Stimulated activated effector memory CD8-positive, alpha-beta T cell treated with anti-CD3 and anti-CD28 coated beads, Interleukin-12 subunit alpha, Interleukin-12 subunit beta, amount 100 ng/mL, for 72 hours (primary cell): ENCODE measurements around the gene RORB.
A peak's percentile ranks its signal among the peaks of the same experiment; 100 is the strongest.

Source experiments
- ATAC-seq: fragments of 150-1000 bp; cut with Tn5 transposase; 2 replicates; pipeline ENCODE4 v1.10.0; 2021
- DNase-seq, 2 donors: peaks; one replicate each; pipeline ENCODE4 v3.0.0; 2021 to 2022; ENCODE audit warnings: low spot score in 2 of 2
- H3K27ac Mint-ChIP-seq: one replicate; pipeline ENCODE4 v1.8.0; 2022; ENCODE audit warnings: mild to moderate bottlenecking, mixed read lengths
- H3K36me3 Mint-ChIP-seq: one replicate; pipeline ENCODE4 v1.8.0; 2022; ENCODE audit warnings: mild to moderate bottlenecking, mixed read lengths
- H3K4me1 Mint-ChIP-seq: one replicate; pipeline ENCODE4 v1.8.0; 2022; ENCODE audit warnings: mixed read lengths
- H3K4me3 Mint-ChIP-seq: one replicate; pipeline ENCODE4 v1.8.0; 2022; ENCODE audit warnings: mild to moderate bottlenecking, mixed read lengths
- H3K9me3 Mint-ChIP-seq: one replicate; pipeline ENCODE4 v1.8.0; 2022; ENCODE audit warnings: mixed read lengths

RORB gene

DNA sequence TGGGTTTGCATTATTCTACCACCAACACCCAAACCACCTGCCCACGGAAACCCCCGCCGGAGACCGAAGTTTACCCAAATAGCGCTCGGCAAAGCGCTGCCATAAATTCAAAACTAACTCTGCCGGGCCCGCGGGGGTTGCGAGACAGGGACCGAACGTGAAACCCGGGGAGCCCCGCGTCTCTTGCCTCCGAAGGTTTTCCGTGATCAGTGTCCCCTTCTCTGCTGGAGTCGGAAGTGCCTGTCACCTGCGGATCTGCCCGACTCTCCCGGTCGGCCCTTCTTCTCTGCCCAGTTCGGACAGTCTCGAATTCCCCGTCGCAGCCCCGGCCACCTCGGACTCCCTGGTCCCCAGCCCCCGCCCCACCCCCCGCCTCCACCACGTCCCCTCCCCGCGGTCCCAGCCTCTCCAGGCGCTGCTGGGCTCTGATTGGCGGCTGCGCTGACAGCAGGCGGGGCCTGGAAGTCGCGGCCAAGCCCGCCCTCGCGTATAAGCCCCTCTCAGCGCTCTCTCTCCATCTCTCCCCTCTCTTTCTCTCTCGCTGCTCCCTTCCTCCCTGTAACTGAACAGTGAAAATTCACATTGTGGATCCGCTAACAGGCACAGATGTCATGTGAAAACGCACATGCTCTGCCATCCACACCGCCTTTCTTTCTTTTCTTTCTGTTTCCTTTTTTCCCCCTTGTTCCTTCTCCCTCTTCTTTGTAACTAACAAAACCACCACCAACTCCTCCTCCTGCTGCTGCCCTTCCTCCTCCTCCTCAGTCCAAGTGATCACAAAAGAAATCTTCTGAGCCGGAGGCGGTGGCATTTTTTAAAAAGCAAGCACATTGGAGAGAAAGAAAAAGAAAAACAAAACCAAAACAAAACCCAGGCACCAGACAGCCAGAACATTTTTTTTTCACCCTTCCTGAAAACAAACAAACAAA, at the start of gene RORB:
Gene RORB, plus strand, starts transcription at position 517 of the 929 bp plus-strand sequence. CDS start 642 bp downstream, outside the sequence.
- Mint-ChIP-seq H3K36me3 (peaks cover 6% of the 10 kb centered on the region), H3K4me1 (peaks cover 35% of the 10 kb centered on the region), H3K27ac (peak within 1 kb of the TSS; percentile 80), H3K4me3 (peak within 1 kb of the TSS; percentile 86), H3K9me3 (peaks cover 2% of the 10 kb centered on the region)
- DNase-seq (peak in 1 of 2 donors; percentile 8), ATAC-seq (peak; percentile 87)

DNA sequence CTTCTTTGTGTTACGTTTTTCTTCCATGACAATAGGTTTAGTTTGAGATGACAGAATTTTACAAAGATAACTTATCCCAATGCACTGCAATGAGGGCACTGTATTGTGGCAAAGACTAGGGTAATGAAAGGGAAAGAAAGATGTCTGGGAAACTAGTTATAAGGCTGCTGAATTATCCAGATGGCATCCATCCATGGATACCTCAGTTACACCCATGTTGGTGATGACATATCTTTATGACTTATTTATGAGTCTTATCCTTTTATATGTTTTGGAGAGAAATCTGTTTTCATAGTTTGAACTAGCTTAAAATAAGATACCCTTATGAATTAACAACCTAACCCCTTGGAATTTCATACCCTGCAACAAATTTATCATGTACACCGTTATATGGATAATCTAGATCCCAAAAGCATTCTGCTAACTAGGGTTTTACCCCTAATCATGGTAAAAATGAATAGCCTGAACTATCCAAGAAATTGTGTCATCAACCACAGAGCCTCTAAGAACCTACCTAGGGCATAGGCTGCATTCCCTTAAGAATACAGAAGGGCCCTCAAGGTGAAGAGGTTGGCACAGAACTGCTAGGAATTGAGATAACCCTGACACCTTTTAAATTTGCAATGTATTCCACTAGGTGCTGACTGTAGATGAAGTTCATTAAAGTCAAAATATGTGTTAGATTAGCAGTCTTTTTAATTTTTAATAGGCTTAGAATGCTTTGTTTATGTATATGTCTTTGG, 49.5 kb upstream of the RORB start:
- no peak for ATAC-seq
- Mint-ChIP-seq H3K4me3 (no peak overlapping the region), H3K9me3 (peaks cover 8% of the 10 kb centered on the region), H3K36me3 (no peaks in the 10 kb centered on the region), H3K4me1 (no peaks in the 10 kb centered on the region), H3K27ac (no peak overlapping the region)
- DNase-seq = no peak

DNA sequence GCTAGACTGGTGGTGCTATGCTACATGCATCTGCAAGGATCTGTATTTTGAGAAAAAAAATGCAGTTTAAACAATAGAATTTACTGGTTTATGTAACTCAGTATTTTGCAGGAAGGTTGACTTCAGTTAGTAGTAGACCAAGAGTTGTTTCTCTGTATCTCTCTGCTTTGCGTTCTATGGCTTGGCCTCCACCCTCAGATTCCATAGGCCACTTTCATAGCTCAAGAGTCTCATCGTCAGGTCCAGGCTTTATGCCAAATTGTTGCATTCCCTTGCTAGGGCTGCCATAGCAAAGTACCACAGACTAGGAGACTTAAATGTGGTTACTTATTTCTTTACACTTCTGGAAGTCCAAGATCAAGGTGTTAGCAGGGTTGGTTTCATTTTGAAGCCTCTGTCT, 48.1 kb upstream of the RORB start:
- Mint-ChIP-seq H3K4me3 (no peak overlapping the region), H3K36me3 (no peaks in the 10 kb centered on the region), H3K9me3 (peaks cover 8% of the 10 kb centered on the region), H3K4me1 (no peaks in the 10 kb centered on the region), H3K27ac (no peak overlapping the region)
- ATAC-seq (no peak), DNase-seq (no peak)

DNA sequence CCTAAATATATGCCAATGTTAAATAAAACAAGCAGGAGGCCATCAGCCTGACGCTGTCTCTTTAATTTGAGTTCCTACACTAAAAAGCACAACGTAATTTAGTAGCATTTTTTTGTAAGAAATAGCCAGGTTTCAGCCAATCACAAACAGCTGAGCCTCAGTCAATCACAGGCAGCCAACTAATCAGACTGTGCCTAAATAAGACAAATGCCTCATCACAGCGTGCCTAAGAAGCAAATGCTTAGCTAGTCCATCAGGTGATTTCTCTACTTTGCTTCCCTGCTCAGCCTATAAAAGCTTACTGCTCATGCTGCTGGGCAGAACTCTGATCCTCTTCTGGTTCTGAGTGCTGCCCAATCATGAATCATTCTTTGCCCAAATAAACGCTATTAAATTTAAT, 38.3 kb upstream of the RORB start:
- Mint-ChIP-seq H3K4me1 (no peaks in the 10 kb centered on the region), H3K27ac (no peak overlapping the region), H3K4me3 (no peak overlapping the region), H3K36me3 (no peaks in the 10 kb centered on the region), H3K9me3 (peaks cover 4% of the 10 kb centered on the region)
- DNase-seq (no peak), ATAC-seq (no peak)

DNA sequence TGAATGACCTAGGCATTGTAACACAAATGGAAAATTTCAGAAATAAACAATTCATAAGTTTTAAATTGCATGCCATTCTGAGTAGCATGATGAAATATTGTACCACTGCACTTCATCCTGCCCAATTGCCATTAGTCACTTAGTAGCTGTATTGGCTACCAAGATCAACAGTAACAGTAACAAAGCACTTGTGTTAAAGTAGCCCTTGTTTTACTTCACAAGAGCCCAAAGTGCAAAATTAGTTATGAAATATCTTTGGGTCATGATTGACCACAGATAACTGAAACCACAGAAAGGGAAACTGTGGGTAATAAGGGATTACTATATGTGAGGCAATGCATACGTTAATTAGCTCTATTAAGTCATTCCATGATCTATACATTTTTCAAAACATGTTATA, 33.3 kb upstream of the RORB start:
- no peaks in the 10 kb centered on the region for H3K9me3 Mint-ChIP-seq
- H3K36me3 Mint-ChIP-seq = no peaks in the 10 kb centered on the region
- no peaks in the 10 kb centered on the region for H3K4me1 Mint-ChIP-seq
- H3K27ac Mint-ChIP-seq = no peak overlapping the region
- no peak overlapping the region for H3K4me3 Mint-ChIP-seq
- no peak for ATAC-seq
- no peak for DNase-seq

DNA sequence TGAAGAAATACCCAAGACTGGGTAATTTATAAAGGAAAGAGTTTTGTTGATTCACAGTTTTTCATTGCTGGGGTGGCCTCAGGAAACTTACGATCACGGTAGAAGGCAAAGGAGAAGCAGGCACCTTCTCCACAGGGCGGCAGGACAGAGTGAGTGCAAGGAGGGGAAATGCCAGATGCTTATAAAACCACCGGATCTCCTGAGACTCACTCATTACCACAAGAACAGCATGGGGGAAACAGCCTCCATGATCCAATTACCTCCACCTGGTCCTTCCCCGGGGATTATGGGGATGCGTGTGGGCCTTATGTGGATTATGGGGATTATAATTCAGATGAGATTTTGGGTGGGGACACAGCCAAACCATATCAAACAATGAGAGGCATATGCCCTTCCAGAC, 18.5 kb upstream of the RORB start:
- no peak for ATAC-seq
- Mint-ChIP-seq H3K4me1 (no peaks in the 10 kb centered on the region), H3K27ac (no peak overlapping the region), H3K36me3 (no peaks in the 10 kb centered on the region), H3K4me3 (no peak overlapping the region), H3K9me3 (no peaks in the 10 kb centered on the region)
- DNase-seq = no peak

DNA sequence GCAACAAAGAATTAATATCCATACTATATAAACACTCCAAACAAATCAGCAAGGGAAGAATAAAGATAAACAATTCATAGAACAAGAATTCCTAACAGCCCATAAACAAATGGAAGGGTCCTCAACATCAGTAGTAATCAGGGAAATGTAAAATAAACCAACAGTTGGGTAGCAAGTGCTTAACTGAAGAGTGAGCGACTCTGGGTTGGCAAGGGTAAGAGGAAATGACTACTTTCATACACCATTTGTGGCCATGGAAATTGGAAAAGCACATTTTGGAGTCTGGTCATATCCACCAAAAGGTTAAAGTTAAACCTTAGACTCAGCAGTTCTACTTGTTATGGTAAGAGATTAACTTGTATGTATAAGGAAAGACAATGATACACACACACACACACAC, 17.4 kb upstream of the RORB start:
- H3K4me3 Mint-ChIP-seq = no peak overlapping the region
- ATAC-seq = no peak
- H3K36me3 Mint-ChIP-seq = no peaks in the 10 kb centered on the region
- no peaks in the 10 kb centered on the region for H3K9me3 Mint-ChIP-seq
- H3K27ac Mint-ChIP-seq = no peak overlapping the region
- no peaks in the 10 kb centered on the region for H3K4me1 Mint-ChIP-seq
- no peak for DNase-seq

DNA sequence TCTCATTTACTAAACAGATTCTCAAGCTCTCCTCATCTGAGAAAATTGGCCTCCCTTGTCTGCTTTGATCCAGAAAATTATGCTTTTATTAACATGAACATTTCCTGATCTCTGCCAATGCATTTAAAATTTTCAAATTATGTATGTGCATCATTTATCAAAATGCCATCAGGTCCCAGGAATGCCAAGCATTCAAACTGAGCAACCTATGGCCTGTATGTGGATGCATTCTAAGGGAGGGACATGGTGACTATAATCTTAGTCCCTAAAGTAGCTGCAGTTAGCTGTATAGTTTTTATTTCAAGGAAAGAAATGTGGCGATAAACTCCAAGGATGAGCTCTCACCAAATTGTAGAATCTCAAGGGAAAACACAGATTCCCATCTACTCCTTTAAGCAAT, 9.7 kb upstream of the RORB start:
- Mint-ChIP-seq H3K4me1 (no peaks in the 10 kb centered on the region), H3K4me3 (no peak overlapping the region), H3K9me3 (peaks cover 4% of the 10 kb centered on the region), H3K27ac (no peak overlapping the region), H3K36me3 (no peaks in the 10 kb centered on the region)
- no peak for ATAC-seq
- DNase-seq = no peak

DNA sequence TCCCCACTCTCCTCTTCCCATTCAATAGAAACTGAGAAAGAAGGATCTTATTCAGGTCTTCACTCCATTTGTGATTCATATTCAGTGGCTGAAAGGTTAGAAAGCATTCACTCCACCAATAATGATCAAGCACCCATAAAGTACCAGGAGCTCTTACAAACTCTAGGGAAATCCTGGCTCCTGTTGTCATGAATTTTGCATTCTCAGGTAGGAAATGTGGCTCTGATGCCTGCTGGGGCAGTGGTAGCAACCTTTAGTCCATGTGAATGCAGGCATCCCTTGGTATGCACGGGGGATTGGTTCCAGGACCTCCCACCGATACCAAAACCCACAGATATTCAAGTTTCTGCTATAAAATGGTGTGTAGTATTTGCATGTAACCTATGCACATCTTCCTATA, 3.6 kb upstream of the RORB start:
- H3K36me3 Mint-ChIP-seq = peaks cover 6% of the 10 kb centered on the region
- H3K4me1 Mint-ChIP-seq = peaks cover 15% of the 10 kb centered on the region
- ATAC-seq (no peak), DNase-seq (no peak)
- no peak overlapping the region for H3K4me3 Mint-ChIP-seq
- H3K27ac Mint-ChIP-seq = no peak overlapping the region
- H3K9me3 Mint-ChIP-seq = peaks cover 4% of the 10 kb centered on the region

DNA sequence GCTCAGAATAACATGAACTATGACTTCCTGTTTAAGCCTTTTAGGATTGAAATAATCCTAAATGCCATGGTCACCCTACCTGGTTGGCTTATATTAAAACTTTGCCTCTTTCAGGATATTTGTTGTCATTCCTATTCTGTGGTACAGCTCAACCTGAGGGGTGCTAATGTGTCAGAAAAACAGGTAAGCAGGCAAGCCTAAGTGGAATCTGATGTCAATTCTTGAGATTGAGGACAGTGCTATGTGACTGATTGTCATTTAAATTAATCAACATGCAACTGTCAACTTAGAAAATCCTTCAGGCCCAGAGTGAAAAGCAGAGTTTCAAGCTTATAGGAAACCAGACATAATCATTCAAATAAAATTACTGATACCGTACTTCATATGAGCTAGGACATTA, 2.6 kb upstream of the RORB start:
- H3K27ac Mint-ChIP-seq = no peak overlapping the region
- peaks cover 4% of the 10 kb centered on the region for H3K9me3 Mint-ChIP-seq
- ATAC-seq = no peak
- no peak for DNase-seq
- H3K4me3 Mint-ChIP-seq = no peak overlapping the region
- peaks cover 6% of the 10 kb centered on the region for H3K36me3 Mint-ChIP-seq
- peaks cover 25% of the 10 kb centered on the region for H3K4me1 Mint-ChIP-seq

DNA sequence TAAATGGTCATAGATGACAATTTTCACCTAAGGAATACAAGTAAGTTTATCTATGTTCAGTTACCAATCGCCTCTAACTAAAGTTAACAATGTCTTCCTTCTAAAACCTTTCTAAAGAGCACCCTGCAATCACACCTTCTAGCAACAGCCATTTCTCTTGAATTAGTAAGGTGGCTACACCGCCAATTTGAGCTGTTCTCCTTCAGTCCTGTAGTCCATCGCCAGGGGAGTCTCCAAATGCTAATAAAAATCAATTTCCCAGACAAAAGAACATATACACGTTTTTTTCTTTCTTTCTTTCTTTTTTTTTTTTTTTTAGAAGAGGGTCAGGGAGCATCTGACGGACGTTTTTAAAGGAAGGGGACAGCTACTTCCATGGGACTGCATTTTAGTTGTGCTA, 729 bp upstream of the RORB start:
- H3K4me1 Mint-ChIP-seq = peaks cover 35% of the 10 kb centered on the region
- H3K4me3 Mint-ChIP-seq = peak overlapping the region; percentile 86
- ATAC-seq (no peak), DNase-seq (no peak)
- peaks cover 6% of the 10 kb centered on the region for H3K36me3 Mint-ChIP-seq
- no peak overlapping the region for H3K27ac Mint-ChIP-seq
- H3K9me3 Mint-ChIP-seq = peaks cover 4% of the 10 kb centered on the region

DNA sequence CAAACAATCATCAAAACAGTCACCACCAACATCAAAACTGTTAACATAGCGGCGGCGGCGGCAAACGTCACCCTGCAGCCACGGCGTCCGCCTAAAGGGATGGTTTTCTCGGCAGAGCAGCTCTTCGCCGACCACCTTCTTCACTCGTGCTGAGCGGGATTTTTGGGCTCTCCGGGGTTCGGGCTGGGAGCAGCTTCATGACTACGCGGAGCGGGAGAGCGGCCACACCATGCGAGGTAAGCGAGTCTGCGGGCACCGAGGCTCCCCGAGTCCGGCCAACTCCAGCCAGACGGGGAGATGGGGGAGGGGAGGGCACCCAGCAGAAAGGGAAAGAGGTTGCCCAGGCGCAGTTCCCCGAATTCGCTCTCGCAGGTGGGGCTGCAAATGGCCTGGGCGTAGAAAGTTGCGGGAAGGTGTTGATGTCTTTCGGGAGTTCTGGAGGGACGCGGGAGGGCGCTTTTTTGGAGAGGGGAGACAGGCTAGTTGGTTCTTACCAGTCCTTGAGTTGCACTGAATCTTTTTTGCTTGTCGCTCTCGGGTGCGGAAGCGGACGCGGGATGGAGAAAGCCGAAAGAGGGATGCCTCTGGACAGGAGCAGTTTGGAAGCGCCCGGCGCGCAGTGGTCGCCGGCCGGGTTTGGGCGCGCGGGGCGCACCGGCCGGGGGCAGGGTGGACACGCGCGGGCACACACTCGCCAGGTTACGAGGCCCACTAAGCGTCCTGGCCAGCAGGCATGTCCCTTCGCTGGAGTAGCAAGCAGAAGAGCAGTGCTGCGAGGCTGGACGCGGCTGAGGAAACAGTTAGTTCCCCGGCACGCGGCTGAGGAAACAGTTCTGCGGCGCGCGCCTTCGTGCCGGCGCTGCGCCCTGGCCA, 849 bp downstream of the RORB start:
- no peak for DNase-seq
- Mint-ChIP-seq H3K4me3 (peak overlapping the region; percentile 86), H3K27ac (peak overlapping the region; percentile 80), H3K36me3 (peaks cover 6% of the 10 kb centered on the region), H3K9me3 (no peaks in the 10 kb centered on the region), H3K4me1 (peaks cover 35% of the 10 kb centered on the region)
- ATAC-seq = peak; percentile 25

DNA sequence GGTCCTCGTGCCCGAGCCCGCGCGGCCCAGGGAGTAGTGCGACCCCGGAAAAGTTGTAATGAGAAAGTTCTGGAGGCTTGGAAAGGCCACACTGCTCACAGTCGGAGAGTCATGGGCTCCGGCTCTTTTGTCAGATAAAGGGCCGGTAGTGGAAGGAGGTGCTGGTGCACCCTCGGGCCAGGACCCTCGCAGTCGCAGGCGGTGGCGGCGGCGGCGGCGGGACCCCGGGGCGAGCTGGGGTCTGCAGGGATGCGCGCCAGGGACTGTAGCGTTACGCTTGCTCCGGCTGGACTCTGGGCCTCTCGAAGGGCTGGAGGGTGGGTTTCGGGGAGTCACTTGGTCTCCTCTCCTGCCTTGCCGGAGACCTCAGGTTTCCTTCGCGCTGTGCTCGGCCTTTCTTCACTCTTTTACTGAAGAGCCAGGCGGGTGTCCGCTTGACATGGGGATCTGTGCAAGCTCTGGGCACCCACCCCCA, 1.5 kb downstream of the RORB start:
- Mint-ChIP-seq H3K4me3 (peak overlapping the region; percentile 86), H3K4me1 (peaks cover 35% of the 10 kb centered on the region), H3K36me3 (peaks cover 6% of the 10 kb centered on the region), H3K9me3 (no peaks in the 10 kb centered on the region), H3K27ac (no peak overlapping the region)
- DNase-seq (peak in 1 of 2 donors; percentile 9), ATAC-seq (no peak)

DNA sequence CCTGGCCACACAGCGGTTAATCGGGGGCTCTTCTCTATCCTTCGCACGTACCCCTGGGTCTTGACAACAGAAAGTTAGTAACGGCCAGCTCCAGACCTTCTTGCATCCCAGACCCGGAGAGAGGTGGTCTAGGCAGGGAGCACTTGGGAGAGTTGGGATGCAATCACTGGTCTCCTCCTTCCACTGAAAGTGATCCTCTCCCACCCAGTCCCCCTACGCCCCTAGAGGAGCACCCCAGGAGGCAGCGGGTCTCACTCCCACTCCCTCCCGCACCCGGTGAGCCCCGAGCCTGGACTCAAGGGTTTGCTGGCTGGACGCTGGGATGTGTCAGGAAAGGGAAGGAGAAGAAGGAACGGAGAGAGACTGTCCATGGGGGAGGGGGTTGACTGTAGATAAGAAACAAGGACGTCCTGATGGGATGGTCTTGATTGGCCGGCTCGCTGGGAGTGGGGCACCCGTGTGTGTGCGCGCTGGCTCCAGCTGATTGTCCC, 2.0 kb downstream of the RORB start:
- no peak for DNase-seq
- H3K4me3 Mint-ChIP-seq = peak overlapping the region; percentile 86
- H3K36me3 Mint-ChIP-seq = peaks cover 6% of the 10 kb centered on the region
- ATAC-seq = no peak
- H3K27ac Mint-ChIP-seq = no peak overlapping the region
- H3K9me3 Mint-ChIP-seq = no peaks in the 10 kb centered on the region
- peaks cover 35% of the 10 kb centered on the region for H3K4me1 Mint-ChIP-seq
